DOHH2 (cell line): Measurements from ENCODE around the gene COL18A1.

Source experiments
- H3F3A ChIP-seq: fragments of 200-600 bp; sonication (generic), shearing (Covaris generic); 2 replicates; pipeline ENCODE4 v1.6.0; 2016; ENCODE audit warnings: antibody characterized with exemption, mild to moderate bottlenecking; ENCODE audit not compliant: control insufficient read depth, insufficient read depth
- H3K27ac ChIP-seq: fragments of 200-600 bp; sonication (generic); 2 replicates; pipeline ENCODE4 v1.5.1; 2014; ENCODE audit warnings: low read depth, mild to moderate bottlenecking, low read length, moderate library complexity
- H3K27me3 ChIP-seq: fragments of 200-600 bp; sonication (generic); 2 replicates; pipeline ENCODE4 v1.6.1; 2014; ENCODE audit warnings: mild to moderate bottlenecking, low read length, mixed read lengths; ENCODE audit not compliant: control insufficient read depth
- H3K36me3 ChIP-seq: fragments of 200-600 bp; sonication (generic); 2 replicates; pipeline ENCODE4 v1.6.1; 2014; ENCODE audit warnings: mild to moderate bottlenecking, low read length, moderate library complexity, mixed read lengths; ENCODE audit not compliant: control insufficient read depth
- H3K4me1 ChIP-seq: fragments of 200-600 bp; sonication (generic); 2 replicates; pipeline ENCODE4 v1.6.1; 2014; ENCODE audit warnings: mild to moderate bottlenecking, low read length, mixed read lengths; ENCODE audit not compliant: control insufficient read depth
- H3K4me2 ChIP-seq: fragments of 200-600 bp; sonication (generic); 2 replicates; pipeline ENCODE4 v1.6.0; 2014; ENCODE audit warnings: mild to moderate bottlenecking, low read length, moderate library complexity
- H3K4me3 ChIP-seq: fragments of 200-600 bp; sonication (generic); 2 replicates; pipeline ENCODE4 v1.5.1; 2014; ENCODE audit warnings: mild to moderate bottlenecking, low read length, mixed read lengths
- H3K79me2 ChIP-seq: fragments of 200-600 bp; sonication (generic); 2 replicates; pipeline ENCODE4 v1.6.1; 2014; ENCODE audit warnings: mild to moderate bottlenecking, low read length, mixed read lengths; ENCODE audit not compliant: control insufficient read depth
- H3K9me2 ChIP-seq: fragments of 200-600 bp; sonication (generic); replicated peaks from 2 replicates; pipeline ENCODE4 v1.6.1; 2014; ENCODE audit warnings: mild to moderate bottlenecking, low read length, mixed read lengths; ENCODE audit not compliant: control insufficient read depth
- H3K9me3 ChIP-seq: fragments of 200-600 bp; sonication (generic); 2 replicates; pipeline ENCODE4 v1.6.1; 2014; ENCODE audit warnings: antibody characterized with exemption, low read length, mixed read lengths; ENCODE audit not compliant: control insufficient read depth, insufficient read depth
- H4K20me1 ChIP-seq: fragments of 200-600 bp; sonication (generic); 2 replicates; pipeline ENCODE4 v1.6.0; 2014; ENCODE audit warnings: low read depth, mild to moderate bottlenecking, antibody characterized with exemption, low read length, moderate library complexity; ENCODE audit not compliant: control insufficient read depth, insufficient read depth
- EZH2phosphoT487 ChIP-seq: fragments of 200-600 bp; sonication (generic); IDR thresholded peaks from 2 replicates; pipeline ENCODE4 v1.6.1; 2017; ENCODE audit warnings: borderline replicate concordance, mild to moderate bottlenecking, antibody characterized with exemption, low read length, moderate library complexity, mixed read lengths
- TF ChIP-seq, protein P1 (sequence below): fragments of 200-600 bp; sonication (generic); IDR thresholded peaks from one replicate; pipeline ENCODE4 v1.5.1; 2014; ENCODE audit warnings: antibody characterized with exemption, mild to moderate bottlenecking, low read depth, low read length; ENCODE audit not compliant: poor library complexity, severe bottlenecking

The COL18A1 gene

DNA sequence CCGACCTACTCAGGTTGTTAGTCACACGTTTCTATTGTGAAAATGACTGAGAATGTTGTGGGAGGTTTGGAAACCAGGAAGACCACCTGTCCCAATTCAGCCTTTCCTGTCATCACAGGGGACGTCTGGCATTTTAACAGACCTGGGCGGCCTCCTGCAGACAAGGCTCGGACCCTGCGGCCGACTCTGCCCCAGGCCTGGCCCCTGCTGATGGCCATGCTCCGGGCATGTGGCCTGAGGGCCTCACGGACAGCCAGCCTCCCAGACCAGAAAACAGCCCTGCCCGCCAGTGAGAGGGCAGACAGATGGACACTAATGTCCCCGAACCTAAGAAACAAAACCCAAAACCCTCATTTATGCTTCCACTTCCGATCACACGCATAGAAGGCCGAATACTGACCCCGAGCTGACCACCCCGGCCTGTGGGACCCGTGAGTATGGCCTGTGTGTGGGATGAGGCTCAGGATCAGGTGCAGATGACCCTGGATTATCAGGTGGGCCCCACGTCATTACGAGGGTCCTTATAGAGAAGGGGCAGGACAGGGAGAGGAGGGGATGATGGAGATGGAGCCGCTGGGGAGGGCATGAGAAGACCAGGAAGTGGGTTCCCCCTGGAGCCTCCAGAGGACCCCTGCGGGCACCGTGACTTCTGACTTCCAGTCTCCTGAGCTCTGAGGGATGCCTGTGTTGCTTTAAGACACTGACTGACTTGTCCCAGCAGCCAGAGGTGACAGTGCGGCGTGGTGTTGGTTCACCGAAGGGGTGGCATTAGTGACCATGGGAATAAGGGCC, 9.6 kb downstream of the COL18A1 start:
- no peaks in the 10 kb centered on the region for H3K9me2 ChIP-seq
- no peaks in the 10 kb centered on the region for H3K36me3 ChIP-seq
- H3K27me3 ChIP-seq, result no peaks in the 10 kb centered on the region
- no peaks in the 10 kb centered on the region for H3K4me1 ChIP-seq
- H4K20me1 ChIP-seq, result no peaks in the 10 kb centered on the region
- no peaks in the 10 kb centered on the region for H3K9me3 ChIP-seq
- no peak overlapping the region for H3K27ac ChIP-seq
- H3K79me2 ChIP-seq, result no peaks in the 10 kb centered on the region
- H3K4me2 ChIP-seq, result no peak overlapping the region
- no peak overlapping the region for H3K4me3 ChIP-seq
- TF ChIP-seq, protein P1, sequence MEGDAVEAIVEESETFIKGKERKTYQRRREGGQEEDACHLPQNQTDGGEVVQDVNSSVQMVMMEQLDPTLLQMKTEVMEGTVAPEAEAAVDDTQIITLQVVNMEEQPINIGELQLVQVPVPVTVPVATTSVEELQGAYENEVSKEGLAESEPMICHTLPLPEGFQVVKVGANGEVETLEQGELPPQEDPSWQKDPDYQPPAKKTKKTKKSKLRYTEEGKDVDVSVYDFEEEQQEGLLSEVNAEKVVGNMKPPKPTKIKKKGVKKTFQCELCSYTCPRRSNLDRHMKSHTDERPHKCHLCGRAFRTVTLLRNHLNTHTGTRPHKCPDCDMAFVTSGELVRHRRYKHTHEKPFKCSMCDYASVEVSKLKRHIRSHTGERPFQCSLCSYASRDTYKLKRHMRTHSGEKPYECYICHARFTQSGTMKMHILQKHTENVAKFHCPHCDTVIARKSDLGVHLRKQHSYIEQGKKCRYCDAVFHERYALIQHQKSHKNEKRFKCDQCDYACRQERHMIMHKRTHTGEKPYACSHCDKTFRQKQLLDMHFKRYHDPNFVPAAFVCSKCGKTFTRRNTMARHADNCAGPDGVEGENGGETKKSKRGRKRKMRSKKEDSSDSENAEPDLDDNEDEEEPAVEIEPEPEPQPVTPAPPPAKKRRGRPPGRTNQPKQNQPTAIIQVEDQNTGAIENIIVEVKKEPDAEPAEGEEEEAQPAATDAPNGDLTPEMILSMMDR, result no peak
- TF ChIP-seq EZH2phosphoT487, result no peak
- H3F3A ChIP-seq, result no peaks in the 10 kb centered on the region

DNA sequence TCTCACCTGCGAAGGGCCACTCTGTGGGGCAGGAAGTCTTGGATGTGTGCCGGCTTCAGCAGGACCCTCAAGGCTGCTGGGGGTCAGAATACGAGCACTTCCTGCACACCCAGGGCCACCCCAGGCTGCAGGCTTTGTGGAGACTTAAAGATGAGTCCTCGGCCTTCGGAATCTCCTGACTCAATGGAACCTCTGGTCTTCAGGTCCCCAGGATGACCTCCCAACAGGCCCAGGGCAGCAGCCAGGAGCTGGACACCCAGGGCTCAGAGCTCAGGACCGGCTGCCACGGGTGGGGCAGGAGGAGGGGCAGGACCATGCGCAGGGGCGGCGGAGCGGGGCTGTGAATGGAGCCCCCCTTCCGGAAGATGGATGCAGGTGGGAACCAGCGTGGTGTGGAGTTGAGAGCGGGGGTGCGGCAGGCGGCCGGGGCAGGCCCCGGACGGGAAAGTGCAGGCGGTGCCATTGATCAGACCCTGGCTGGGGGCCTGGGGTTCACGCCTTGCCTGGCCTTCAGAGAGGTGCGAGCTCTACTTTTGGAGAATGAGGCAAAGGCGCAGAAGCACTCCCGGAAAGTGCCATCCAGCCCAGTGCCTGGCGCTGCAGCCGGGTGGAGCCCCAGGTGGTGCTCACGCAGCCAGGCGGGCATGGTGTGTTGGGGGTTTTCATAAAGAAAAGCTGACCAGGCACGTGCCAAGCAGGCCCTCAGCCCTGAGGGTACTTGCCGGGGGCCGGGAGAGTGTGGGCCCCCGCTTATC, 10.4 kb downstream of the COL18A1 start:
- no peaks in the 10 kb centered on the region for H3K27me3 ChIP-seq
- no peaks in the 10 kb centered on the region for H3F3A ChIP-seq
- no peak overlapping the region for H3K4me2 ChIP-seq
- H3K9me2 ChIP-seq, result no peaks in the 10 kb centered on the region
- H3K4me3 ChIP-seq, result no peak overlapping the region
- H3K36me3 ChIP-seq, result no peaks in the 10 kb centered on the region
- no peaks in the 10 kb centered on the region for H4K20me1 ChIP-seq
- no peak overlapping the region for H3K27ac ChIP-seq
- TF ChIP-seq EZH2phosphoT487, result no peak
- TF ChIP-seq, protein P1, result no peak
- H3K4me1 ChIP-seq, result no peaks in the 10 kb centered on the region
- no peaks in the 10 kb centered on the region for H3K9me3 ChIP-seq
- no peaks in the 10 kb centered on the region for H3K79me2 ChIP-seq

DNA sequence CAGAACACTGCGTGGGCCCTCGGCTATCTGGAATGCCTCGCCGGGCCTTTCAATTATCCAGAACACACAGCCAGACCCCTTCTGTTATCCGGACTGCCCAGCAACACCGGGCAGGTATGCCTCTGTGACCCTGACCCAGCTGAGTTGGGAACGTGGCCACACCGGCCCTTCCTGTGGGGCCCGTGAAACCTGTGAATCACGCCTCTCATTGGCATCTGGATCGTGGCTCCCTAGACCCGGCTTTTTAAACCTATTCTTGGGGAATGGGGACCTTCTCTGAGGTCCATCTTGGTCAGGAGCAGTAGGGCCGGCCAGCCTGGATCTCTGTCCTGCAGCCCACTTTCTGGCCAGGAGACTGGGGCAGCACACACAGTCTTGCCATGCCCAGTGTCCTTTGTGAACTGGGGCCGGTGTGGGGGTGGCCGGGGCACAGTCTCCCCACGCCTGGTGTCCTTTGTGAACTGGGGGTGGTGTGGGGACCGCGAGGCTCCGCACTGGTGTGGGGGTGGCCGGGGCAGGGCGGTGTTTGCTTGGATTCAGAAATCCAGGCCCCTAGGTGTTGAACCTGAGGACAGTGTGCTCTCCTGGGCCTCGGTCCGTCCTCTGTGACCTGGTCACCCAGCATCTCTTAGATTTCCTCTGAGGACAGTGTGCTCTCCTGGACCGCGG, 11.1 kb downstream of the COL18A1 start:
- Histone ChIP-seq H3K4me2 (no peak overlapping the region), H3K27me3 (no peaks in the 10 kb centered on the region), H3K4me3 (no peak overlapping the region), H3K79me2 (no peaks in the 10 kb centered on the region), H3K36me3 (no peaks in the 10 kb centered on the region), H3K9me3 (no peaks in the 10 kb centered on the region), H3K4me1 (no peaks in the 10 kb centered on the region), H3K9me2 (no peaks in the 10 kb centered on the region), H4K20me1 (no peaks in the 10 kb centered on the region), H3F3A (no peaks in the 10 kb centered on the region), H3K27ac (no peak overlapping the region)
- TF ChIP-seq, protein P1, result no peak
- no peak for TF ChIP-seq EZH2phosphoT487
